H1 (cell line): ENCODE results near the gene CCNB1. TPM values are rescaled to one million over a fixed set of nuclear protein-coding genes. Genes with fewer than 3 reads are reported as not detected.

Source experiments
- CTCF ChIA-PET: fragments of 300-600 bp; sonication (Branson Sonifier 250); formaldehyde crosslinking; loops from one replicate; lab custom pipeline; 2021; ENCODE audit not compliant: partially characterized antibody; lab: Charles Lee
- POLR2A ChIA-PET: fragments of 300-600 bp; sonication (Branson Sonifier 250); formaldehyde crosslinking; loops from one replicate; lab custom pipeline; 2021; ENCODE audit warnings: inconsistent platforms; ENCODE audit not compliant: partially characterized antibody; lab: Charles Lee
- DNase-seq, 2 experiments: peaks; one replicate each; pipeline versions ENCODE4 v3.0.0 to v3.0.0-alpha.2; 2010 to 2022; ENCODE audit warnings: low spot score in 2 of 2, low read depth in 1 of 2, mixed read lengths in 1 of 2
- FAIRE-seq: peaks from 2 replicates; lab custom pipeline; 2011; peaks lifted over from hg19 to GRCh38; lab: Jason Lieb, UNC
- H2AFZ ChIP-seq: 2 replicates; pipeline ENCODE4 v1.8.1; 2012; ENCODE audit warnings: low read length, inconsistent platforms
- H2AK5ac ChIP-seq: 2 replicates; pipeline ENCODE4 v1.6.1; 2013; ENCODE audit warnings: low read depth, low read length
- H2BK120ac ChIP-seq: replicated peaks from 2 replicates; pipeline ENCODE3; 2013; ENCODE audit warnings: low read depth, low read length, inconsistent platforms
- H2BK12ac ChIP-seq: 2 replicates; pipeline ENCODE4 v1.6.1; 2013; ENCODE audit warnings: low read depth, low read length
- H2BK15ac ChIP-seq: 2 replicates; pipeline ENCODE4 v1.6.1; 2013; ENCODE audit warnings: low read length
- H2BK20ac ChIP-seq: 2 replicates; pipeline ENCODE4 v1.6.1; 2013; ENCODE audit warnings: low read length
- H2BK5ac ChIP-seq: 2 replicates; pipeline ENCODE4 v1.6.1; 2013; ENCODE audit warnings: low read depth, low read length
- H3K14ac ChIP-seq: 2 replicates; pipeline ENCODE4 v1.6.1; 2013; ENCODE audit warnings: inconsistent platforms; ENCODE audit not compliant: insufficient read length
- H3K18ac ChIP-seq: 2 replicates; pipeline ENCODE4 v1.6.1; 2013; ENCODE audit warnings: low read length; ENCODE audit errors: extremely low read depth
- H3K23ac ChIP-seq: 2 replicates; pipeline ENCODE4 v1.6.1; 2013; ENCODE audit warnings: inconsistent platforms; ENCODE audit not compliant: insufficient read length
- H3K23me2 ChIP-seq: 2 replicates; pipeline ENCODE4 v1.6.1; 2013; ENCODE audit warnings: low read depth, low read length
- H3K27ac ChIP-seq: 2 replicates; pipeline ENCODE4 v1.6.1; 2011; ENCODE audit warnings: low read depth, low read length, inconsistent platforms
- H3K27me3 ChIP-seq, 4 experiments: replicated peaks in 1 of 4; 1 replicate in 1 of 4; 2 replicates in 3 of 4; pipeline versions ENCODE4 v1.6.1 to v1.8.1; 2011 to 2013; ENCODE audit warnings: low read length in 3 of 4, mild to moderate bottlenecking in 3 of 4, inconsistent platforms in 2 of 4, mixed read lengths in 2 of 4, moderate library complexity in 1 of 4; ENCODE audit not compliant: control insufficient read depth in 3 of 4, insufficient read depth in 3 of 4; ENCODE audit errors: extremely low read depth in 1 of 4
- H3K36me3 ChIP-seq, 4 experiments: 2 replicates each; pipeline versions ENCODE4 v1.6.1 to v1.8.1; 2011 to 2013; ENCODE audit warnings: mild to moderate bottlenecking in 4 of 4, low read length in 3 of 4, moderate library complexity in 2 of 4, control low read depth in 1 of 4, inconsistent platforms in 1 of 4; ENCODE audit not compliant: insufficient read depth in 4 of 4, control insufficient read depth in 2 of 4
- H3K4ac ChIP-seq: replicated peaks from 2 replicates; pipeline ENCODE3; 2013; ENCODE audit warnings: low read length, low read depth, mixed read lengths, inconsistent platforms; ENCODE audit not compliant: insufficient read length
- H3K4me1 ChIP-seq, 4 experiments: replicated peaks in 1 of 4; 1 replicate in 1 of 4; 2 replicates in 3 of 4; pipeline versions ENCODE4 v1.6.1 to v1.8.1; 2011 to 2013; ENCODE audit warnings: low read length in 3 of 4, inconsistent platforms in 2 of 4, mixed read lengths in 1 of 4; ENCODE audit not compliant: insufficient read depth in 4 of 4, control insufficient read depth in 3 of 4
- H3K4me2 ChIP-seq, 2 experiments: 2 replicates each; pipeline versions ENCODE4 v1.6.1 to v1.8.1; 2011 to 2013; ENCODE audit warnings: low read depth in 2 of 2, low read length in 2 of 2, control low read depth in 1 of 2, inconsistent platforms in 1 of 2, mild to moderate bottlenecking in 1 of 2; ENCODE audit not compliant: insufficient read depth in 1 of 2
- H3K4me3 ChIP-seq, 4 experiments: fragments of 200-600, 300-600 bp in 1 of 4; sonication (generic), shearing (Covaris generic), sonication (Bioruptor Twin) in 1 of 4; 2 replicates each; pipeline versions ENCODE4 v1.5.1 to v1.8.1; 2011 to 2016; ENCODE audit warnings: low read length in 4 of 4, low read depth in 3 of 4, control low read depth in 2 of 4, inconsistent platforms in 2 of 4, mild to moderate bottlenecking in 2 of 4, mixed read lengths in 1 of 4, moderate library complexity in 1 of 4; ENCODE audit not compliant: insufficient read depth in 2 of 4; ENCODE audit errors: extremely low read depth in 1 of 4
- H3K56ac ChIP-seq: replicated peaks from 2 replicates; pipeline ENCODE3; 2013; ENCODE audit warnings: low read depth, mild to moderate bottlenecking, mixed read lengths, low read length, inconsistent platforms; ENCODE audit not compliant: insufficient read length
- H3K79me1 ChIP-seq: 2 replicates; pipeline ENCODE4 v1.6.1; 2013; ENCODE audit warnings: low read depth, low read length, control low read depth
- H3K79me2 ChIP-seq, 2 experiments: 2 replicates each; pipeline versions ENCODE4 v1.6.1 to v1.8.1; 2012 to 2013; ENCODE audit warnings: low read length in 2 of 2, mild to moderate bottlenecking in 2 of 2, inconsistent platforms in 1 of 2; ENCODE audit not compliant: insufficient read depth in 2 of 2, control insufficient read depth in 1 of 2
- H3K9ac ChIP-seq, 4 experiments: replicated peaks in 1 of 4; 1 replicate in 1 of 4; 2 replicates in 3 of 4; pipeline versions ENCODE4 v1.6.1 to v1.8.1; 2011 to 2013; ENCODE audit warnings: low read depth in 3 of 4, low read length in 3 of 4, control low read depth in 2 of 4, mild to moderate bottlenecking in 2 of 4, moderate library complexity in 2 of 4, inconsistent platforms in 1 of 4; ENCODE audit errors: extremely low read depth in 1 of 4
- H3K9me3 ChIP-seq, 2 experiments: 2 replicates each; pipeline versions ENCODE4 v1.6.1 to v1.8.1; 2012 to 2013; ENCODE audit warnings: mild to moderate bottlenecking in 2 of 2, moderate library complexity in 2 of 2, control low read depth in 1 of 2, inconsistent platforms in 1 of 2, low read depth in 1 of 2, low read length in 1 of 2, mixed read lengths in 1 of 2; ENCODE audit not compliant: insufficient read depth in 2 of 2
- H4K20me1 ChIP-seq, 2 experiments: replicated peaks in 1 of 2; 2 replicates each; pipeline versions ENCODE3 to v1.8.1; 2011 to 2013; ENCODE audit warnings: inconsistent platforms in 2 of 2, low read length in 2 of 2, mild to moderate bottlenecking in 1 of 2; ENCODE audit not compliant: insufficient read depth in 2 of 2, control insufficient read depth in 1 of 2
- H4K5ac ChIP-seq: 2 replicates; pipeline ENCODE4 v1.6.1; 2013; ENCODE audit warnings: low read length, low read depth, mixed read lengths, inconsistent platforms; ENCODE audit not compliant: insufficient read length
- H4K8ac ChIP-seq: 2 replicates; pipeline ENCODE4 v1.8.0; 2013; ENCODE audit warnings: mild to moderate bottlenecking, moderate library complexity, low read length, inconsistent platforms; ENCODE audit not compliant: insufficient read depth; ENCODE audit errors: extremely low read depth
- H4K91ac ChIP-seq: replicated peaks from 2 replicates; pipeline ENCODE3; 2013; ENCODE audit warnings: low read length, mixed read lengths, inconsistent platforms; ENCODE audit not compliant: insufficient read length
- CHD1 ChIP-seq: IDR thresholded peaks from 2 replicates; pipeline ENCODE4 v1.6.1; 2012; ENCODE audit warnings: low read depth, low read length, improper control_type of control experiment
- EZH2 ChIP-seq: fragments of 200-600 bp; sonication (generic); IDR thresholded peaks from 2 replicates; pipeline ENCODE4 v1.7.1; 2012; ENCODE audit warnings: low read depth, mild to moderate bottlenecking, moderate library complexity, low read length, inconsistent platforms; ENCODE audit not compliant: severe bottlenecking
- KDM4A ChIP-seq: IDR thresholded peaks from one replicate; pipeline ENCODE4 v1.7.1; 2012; ENCODE audit warnings: low read depth, mild to moderate bottlenecking, moderate library complexity, low read length, inconsistent platforms; ENCODE audit not compliant: severe bottlenecking
- NANOG ChIP-seq: IDR thresholded peaks from 2 replicates; pipeline ENCODE4 v1.6.1; 2011; ENCODE audit warnings: low read length, low read depth, mild to moderate bottlenecking, inconsistent platforms; ENCODE audit not compliant: insufficient read depth, poor library complexity, severe bottlenecking
- NRF1 ChIP-seq: IDR thresholded peaks from 2 replicates; pipeline ENCODE4 v1.6.1; 2011; ENCODE audit warnings: mild to moderate bottlenecking, low read depth, low read length, improper control_type of control experiment
- WGBS, 2 experiments: shearing (Covaris generic) in 1 of 2; methylation state at CpG; one replicate each; pipeline versions ENCODE4 v1.1.6 to v1.1.7; 2013 to 2015; ENCODE audit warnings: low lambda C conversion rate in 2 of 2, mixed read lengths in 2 of 2, inconsistent platforms in 1 of 2, low coverage in 1 of 2, missing lambda C conversion rate in 1 of 2; ENCODE audit not compliant: insufficient replicate concordance in 2 of 2, insufficient coverage in 1 of 2, insufficient read length in 1 of 2; ENCODE audit errors: extremely low coverage in 1 of 2, missing lambda C conversion rate in 1 of 2; 5-methylcytosine and 5-hydroxymethylcytosine counted together
- polyA plus RNA-seq, 7 experiments: library from polyadenylated mRNA; depleted of rRNA in 3 of 7; stranded (reverse) in 5 of 7; unstranded in 2 of 7; fragments of >200 nt in 5 of 7; fragments of 200-250 nt in 2 of 7; gene quantifications; 1 replicate in 5 of 7; 2 replicates in 1 of 7; 4 replicates in 1 of 7; pipeline versions ENCODE4 v1.2.1 to v1.2.3, GENCODE V29; 2011 to 2013; ENCODE audit warnings: missing spikeins in 2 of 7, mixed read lengths in 2 of 7
- total RNA-seq: library from RNA; stranded (reverse); fragmentation: NEBNext Ultra II Directional; extraction: Animal tissue kit (Norgen Biotek cat#: 25700); gene quantifications from 2 replicates; pipeline ENCODE4 v1.2.1, GENCODE V29; 2021

CCNB1 gene
- total and polyA plus RNA-seq, 2 of the 8 experiments (the other 6 are each of a cell fraction or from before 2014, with no cell fraction given): 122 to 338 TPM

- H2BK5ac ChIP-seq: no peak overlapping the region
- no peak overlapping the region for H3K4ac ChIP-seq
- no peaks in the 10 kb centered on the region for H4K20me1 ChIP-seq
- H3K79me2 ChIP-seq: no peaks in the 10 kb centered on the region
- H3K23me2 ChIP-seq: no peaks in the 10 kb centered on the region
- H3K4me1 ChIP-seq: no peaks in the 10 kb centered on the region
- no peak overlapping the region for H2BK20ac ChIP-seq
- WGBS, 2 experiments: 89% methylated on average over 5 of the region's 5 CpGs; no CpG with 5 or more reads in 1 of the 2 experiments
- no peak for TF ChIP-seq CHD1
- no peak for TF ChIP-seq KDM4A
- TF ChIP-seq NRF1: no peak
- no peak for TF ChIP-seq NANOG
- no peak for TF ChIP-seq EZH2
- no peak overlapping the region for H2AK5ac ChIP-seq
- no peak overlapping the region for H2BK15ac ChIP-seq
- no peak overlapping the region for H4K5ac ChIP-seq
- H3K23ac ChIP-seq: no peak overlapping the region
- CTCF ChIA-PET: no interaction called here
- no peaks in the 10 kb centered on the region for H3K27me3 ChIP-seq
- DNase-seq (no peak), FAIRE-seq (no peak)
- no peak overlapping the region for H3K14ac ChIP-seq
- H3K4me3 ChIP-seq: no peak overlapping the region
- no peak overlapping the region for H2AFZ ChIP-seq
- no peaks in the 10 kb centered on the region for H3K36me3 ChIP-seq
- no peak overlapping the region for H3K56ac ChIP-seq
- H4K91ac ChIP-seq: no peak overlapping the region
- H3K79me1 ChIP-seq: no peaks in the 10 kb centered on the region; the same call in 1 of the 2 replicates
- POLR2A ChIA-PET: interaction anchor here (1.1 to 1.5 kb wide), 2 partner anchors 10 to 19 kb away, joined by 3 read pairs; no protein-coding TSS in a partner anchor
- no peak overlapping the region for H2BK12ac ChIP-seq
- no peak overlapping the region for H3K27ac ChIP-seq
- H3K9ac ChIP-seq: no peak overlapping the region
- no peaks in the 10 kb centered on the region for H3K9me3 ChIP-seq
- no peak overlapping the region for H3K18ac ChIP-seq
- no peak overlapping the region for H4K8ac ChIP-seq
- no peak overlapping the region for H2BK120ac ChIP-seq
- no peak overlapping the region for H3K4me2 ChIP-seq
These were observed 17.3 kb upstream of the CCNB1 start for GRCh38 chr5:69149676-69150010.
